ENCODE data around the gene ZNHIT3. TPM values are rescaled to one million over a fixed set of nuclear protein-coding genes. Genes with fewer than 3 reads are reported as not detected.

ZNHIT3 gene
- total and polyA plus RNA-seq, 4 donors = 8.1 to 24.2 (median 19.1) TPM

GRCh38 chr17:36469733-36470132 lies 16.7 kb upstream of the ZNHIT3 start:
- Histone ChIP-seq H3K4me3 (ENCODE audit: low read depth in 1 of 3, low read length in 3 of 3) (no peak overlapping the region), H3K9ac (ENCODE audit: low read depth in 1 of 2, low read length in 2 of 2) (no peak overlapping the region), H3K9me3 (ENCODE audit: control insufficient read depth in 4 of 4, low read length in 3 of 4) (no peaks in the 10 kb centered on the region), H3K27ac (ENCODE audit: low read depth in 1 of 2, low read length in 2 of 2) (no peak overlapping the region), H3K36me3 (ENCODE audit: control insufficient read depth in 4 of 4, insufficient read depth in 3 of 4, low read depth in 1 of 4, low read length in 3 of 4) (no peaks in the 10 kb centered on the region), H3K27me3 (ENCODE audit: control insufficient read depth in 4 of 4, insufficient read depth in 4 of 4, low read length in 3 of 4) (peaks cover 0 to 11% (median 3%) of the 10 kb centered on the region in 4 donors), H3K4me1 (ENCODE audit: control insufficient read depth in 4 of 4, insufficient read depth in 4 of 4, low read length in 3 of 4) (no peaks in the 10 kb centered on the region)
- TF ChIP-seq ZBTB33 (IDR thresholded peaks at IDR 0.05) = no peak
- no peak for TF ChIP-seq JUND (IDR thresholded peaks at IDR 0.05)
- no peak for TF ChIP-seq REST (IDR thresholded peaks at IDR 0.05)
- TF ChIP-seq HNF4G (IDR thresholded peaks at IDR 0.05) = no peak
- TF ChIP-seq CTCF (IDR thresholded peaks at IDR 0.05; ENCODE audit: low read depth, low read length, missing input control) = no peak
- no peak for TF ChIP-seq ATF3 (IDR thresholded peaks at IDR 0.05)
- TF ChIP-seq NR2F2 (IDR thresholded peaks at IDR 0.05) = no peak
- no peak for TF ChIP-seq FOXA1 (IDR thresholded peaks at IDR 0.05)
- TF ChIP-seq MAX (IDR thresholded peaks at IDR 0.05) = no peak
- TF ChIP-seq RAD21 (IDR thresholded peaks at IDR 0.05) = no peak
- no peak for TF ChIP-seq RXRA (IDR thresholded peaks at IDR 0.05)
- no peak for TF ChIP-seq YY1 (IDR thresholded peaks at IDR 0.05)
- no peak for TF ChIP-seq HNF4A (conservative IDR thresholded peaks at IDR 0.05)
- no peak for TF ChIP-seq SP1 (IDR thresholded peaks at IDR 0.05)
- no peak for TF ChIP-seq EGR1 (IDR thresholded peaks at IDR 0.05; ENCODE audit: low read depth in 2 of 2)
- TF ChIP-seq TAF1 (conservative IDR thresholded peaks at IDR 0.05) = no peak
- no peak for TF ChIP-seq FOXA2 (IDR thresholded peaks at IDR 0.05)
- no peak for TF ChIP-seq GABPA (IDR thresholded peaks at IDR 0.05 in 1 of 2, conservative IDR thresholded peaks at IDR 0.05 in 1 of 2)
- 73% methylated on average over 7 of the region's 7 CpGs for WGBS
- no peak for DNase-seq (ENCODE audit: low spot score)
